Right atrium auricular region (tissue), 2 donors: Measurements from ENCODE around the gene LRRK1. TPM values are rescaled to one million over a fixed set of nuclear protein-coding genes. Genes with fewer than 3 reads are reported as not detected.

ENCODE experiments used
- DNase-seq: peaks from one replicate; pipeline ENCODE4 v3.0.0-alpha.2; 2019; ENCODE audit warnings: low spot score
- H3K27ac ChIP-seq, 2 donors: fragments of 200-600 bp; sonication (generic); 1 replicate in 1 of 2; 2 replicates in 1 of 2; pipeline ENCODE4 v1.5.1; 2016 to 2019
- H3K27me3 ChIP-seq, 2 donors: fragments of 200-600 bp; sonication (generic); one replicate each; pipeline versions ENCODE4 v1.5.1 to v1.6.0; 2017 to 2019
- H3K36me3 ChIP-seq: fragments of 200-600 bp; sonication (generic); one replicate; pipeline ENCODE4 v1.5.1; 2016
- H3K4me1 ChIP-seq, 2 donors: fragments of 200-600 bp; sonication (generic); one replicate each; pipeline versions ENCODE4 v1.5.1 to v1.6.0; 2017 to 2019
- H3K4me3 ChIP-seq, 2 donors: fragments of 200-600 bp; sonication (generic); 1 replicate in 1 of 2; 2 replicates in 1 of 2; pipeline ENCODE4 v1.5.1; 2017 to 2019; ENCODE audit warnings: mild to moderate bottlenecking in 1 of 2, moderate library complexity in 1 of 2
- H3K9me3 ChIP-seq, 2 donors: fragments of 200-600 bp; sonication (generic); one replicate each; pipeline ENCODE4 v1.5.1; 2019
- total RNA-seq, 2 donors: library from RNA; depleted of rRNA; stranded (reverse); fragments of >200 nt; gene quantifications; one replicate each; pipeline ENCODE4 v1.1.0, GENCODE V29; 2016
- TF ChIP-seq, protein P1 (sequence below), 2 donors: fragments of 200-600 bp; sonication (generic); IDR thresholded peaks; one replicate each; pipeline ENCODE4 v1.5.1; 2019; ENCODE audit warnings: antibody characterized with exemption in 2 of 2

LRRK1 gene
- total RNA-seq, 2 donors from 2014 or later = 1.9 to 4.4 TPM

GRCh38 chr15:100934166-100934565 lies 15.0 kb downstream of the LRRK1 start:
- H3K9me3 ChIP-seq = peaks cover 0 to 6% of the 10 kb centered on the region in 2 donors
- no peaks in the 10 kb centered on the region for H3K4me1 ChIP-seq
- H3K36me3 ChIP-seq = no peaks in the 10 kb centered on the region
- no peaks in the 10 kb centered on the region for H3K27me3 ChIP-seq
- H3K27ac ChIP-seq = no peak overlapping the region
- TF ChIP-seq, protein P1, sequence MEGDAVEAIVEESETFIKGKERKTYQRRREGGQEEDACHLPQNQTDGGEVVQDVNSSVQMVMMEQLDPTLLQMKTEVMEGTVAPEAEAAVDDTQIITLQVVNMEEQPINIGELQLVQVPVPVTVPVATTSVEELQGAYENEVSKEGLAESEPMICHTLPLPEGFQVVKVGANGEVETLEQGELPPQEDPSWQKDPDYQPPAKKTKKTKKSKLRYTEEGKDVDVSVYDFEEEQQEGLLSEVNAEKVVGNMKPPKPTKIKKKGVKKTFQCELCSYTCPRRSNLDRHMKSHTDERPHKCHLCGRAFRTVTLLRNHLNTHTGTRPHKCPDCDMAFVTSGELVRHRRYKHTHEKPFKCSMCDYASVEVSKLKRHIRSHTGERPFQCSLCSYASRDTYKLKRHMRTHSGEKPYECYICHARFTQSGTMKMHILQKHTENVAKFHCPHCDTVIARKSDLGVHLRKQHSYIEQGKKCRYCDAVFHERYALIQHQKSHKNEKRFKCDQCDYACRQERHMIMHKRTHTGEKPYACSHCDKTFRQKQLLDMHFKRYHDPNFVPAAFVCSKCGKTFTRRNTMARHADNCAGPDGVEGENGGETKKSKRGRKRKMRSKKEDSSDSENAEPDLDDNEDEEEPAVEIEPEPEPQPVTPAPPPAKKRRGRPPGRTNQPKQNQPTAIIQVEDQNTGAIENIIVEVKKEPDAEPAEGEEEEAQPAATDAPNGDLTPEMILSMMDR (IDR thresholded peaks at IDR 0.05) = no peak
- DNase-seq = no peak
- no peak overlapping the region for H3K4me3 ChIP-seq

DNA sequence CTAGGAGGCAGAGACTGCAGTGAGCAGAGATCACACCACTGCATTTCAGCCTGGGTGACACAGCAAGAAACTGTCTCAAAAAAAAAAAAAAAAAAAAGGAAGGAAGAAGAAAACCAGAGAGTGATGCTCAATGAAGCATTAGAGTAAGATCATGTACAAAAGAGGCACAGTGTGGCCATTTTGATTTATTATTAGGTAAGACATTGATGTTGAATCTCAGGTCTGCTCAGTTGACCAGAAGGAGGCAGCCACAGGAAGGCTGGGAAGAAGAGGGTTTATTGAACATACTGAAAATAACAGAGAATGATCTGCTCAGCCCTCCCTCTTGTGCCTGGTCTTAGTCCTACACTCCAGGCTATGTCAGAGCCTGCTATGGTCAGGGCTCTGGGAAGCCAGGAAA lies 15.6 kb downstream of the LRRK1 start:
- H3K9me3 ChIP-seq = peaks cover 0 to 6% of the 10 kb centered on the region in 2 donors
- DNase-seq = no peak
- no peak overlapping the region for H3K4me3 ChIP-seq
- H3K27me3 ChIP-seq = no peaks in the 10 kb centered on the region
- TF ChIP-seq, protein P1 (IDR thresholded peaks at IDR 0.05) = no peak
- no peaks in the 10 kb centered on the region for H3K4me1 ChIP-seq
- no peak overlapping the region for H3K27ac ChIP-seq
- no peaks in the 10 kb centered on the region for H3K36me3 ChIP-seq

DNA sequence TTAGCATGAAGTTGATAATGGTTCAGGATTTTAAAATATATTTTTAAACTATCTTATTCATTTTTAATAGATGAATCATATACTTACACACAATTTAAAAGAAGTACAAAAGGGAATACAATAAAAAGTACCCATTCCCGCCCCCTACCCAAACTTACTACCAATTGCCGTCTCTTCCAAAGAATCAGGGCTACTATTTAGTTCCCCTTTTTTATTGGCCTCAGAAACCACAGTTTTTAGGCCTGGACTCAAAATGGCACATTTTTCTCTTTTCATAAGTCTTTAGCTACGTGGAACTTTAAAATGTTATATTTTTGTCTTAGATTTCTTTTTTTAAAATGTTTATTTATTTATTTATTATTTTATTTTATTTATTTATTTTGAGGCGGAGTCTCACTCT lies 18.0 kb downstream of the LRRK1 start:
- DNase-seq = no peak
- no peaks in the 10 kb centered on the region for H3K4me1 ChIP-seq
- TF ChIP-seq, protein P1 (IDR thresholded peaks at IDR 0.05) = no peak
- no peaks in the 10 kb centered on the region for H3K36me3 ChIP-seq
- no peak overlapping the region for H3K4me3 ChIP-seq
- H3K27me3 ChIP-seq = no peaks in the 10 kb centered on the region
- H3K9me3 ChIP-seq = peaks cover 0 to 6% of the 10 kb centered on the region in 2 donors
- H3K27ac ChIP-seq = no peak overlapping the region

GRCh38 chr15:100939791-100940190 lies 20.6 kb downstream of the LRRK1 start:
- Histone ChIP-seq H3K27ac (no peak overlapping the region), H3K27me3 (no peaks in the 10 kb centered on the region), H3K4me3 (no peak overlapping the region), H3K9me3 (peaks cover 0 to 6% of the 10 kb centered on the region in 2 donors), H3K36me3 (no peaks in the 10 kb centered on the region), H3K4me1 (peaks cover 0 to 10% of the 10 kb centered on the region in 2 donors)
- DNase-seq = no peak
- TF ChIP-seq, protein P1 (IDR thresholded peaks at IDR 0.05) = no peak

GRCh38 chr15:100940767-100941379 lies 21.7 kb downstream of the LRRK1 start:
- Histone ChIP-seq H3K27ac (no peak overlapping the region), H3K9me3 (peaks cover 0 to 6% of the 10 kb centered on the region in 2 donors), H3K36me3 (no peaks in the 10 kb centered on the region), H3K4me1 (peaks cover 0 to 10% of the 10 kb centered on the region in 2 donors), H3K27me3 (no peaks in the 10 kb centered on the region), H3K4me3 (no peak overlapping the region)
- TF ChIP-seq, protein P1 (IDR thresholded peaks at IDR 0.05) = no peak
- no peak for DNase-seq

DNA sequence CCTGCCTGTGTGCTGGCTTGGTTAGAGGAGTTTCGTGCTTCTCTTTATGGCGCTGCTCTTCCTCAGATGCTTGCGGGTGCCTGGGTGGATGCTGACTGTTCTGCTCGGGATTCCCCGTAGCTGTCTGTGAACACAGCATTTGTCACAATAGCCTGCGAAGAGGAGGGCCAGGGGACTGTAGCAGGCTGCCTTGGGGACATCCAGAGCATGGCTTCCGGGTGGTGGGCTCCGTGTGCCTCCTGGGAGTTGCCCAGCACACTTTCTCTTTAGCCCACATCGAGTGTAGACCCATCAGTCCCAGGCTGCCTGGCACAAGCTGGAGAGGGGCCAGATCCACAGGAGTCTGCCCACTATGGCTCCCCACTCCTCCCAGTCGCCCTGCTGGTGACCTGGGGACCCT lies 22.4 kb downstream of the LRRK1 start:
- Histone ChIP-seq H3K9me3 (peaks cover 0 to 2% of the 10 kb centered on the region in 2 donors), H3K36me3 (no peaks in the 10 kb centered on the region), H3K27ac (no peak overlapping the region), H3K4me3 (no peak overlapping the region), H3K4me1 (peaks cover 0 to 10% of the 10 kb centered on the region in 2 donors), H3K27me3 (no peaks in the 10 kb centered on the region)
- TF ChIP-seq, protein P1 (IDR thresholded peaks at IDR 0.05) = no peak
- no peak for DNase-seq
